HEK293 (cell line): Measurements from ENCODE around the gene TP53BP2.

ENCODE experiments used
- CTCF ChIA-PET: fragments of 350-600 bp; formaldehyde crosslinking; extraction: SDS; loops from one replicate; lab custom pipeline; 2021; ENCODE audit warnings: antibody characterized with exemption; lab: Yijun Ruan, JAX
- POLR2A ChIA-PET: fragments of 300-600 bp; formaldehyde crosslinking; extraction: SDS; loops from one replicate; lab custom pipeline; 2020; ENCODE audit warnings: antibody characterized with exemption, inconsistent platforms; lab: Yijun Ruan, JAX
- H3K27ac ChIP-seq: fragments of 200-500 bp; sonication (Bioruptor generic); 2 replicates; pipeline ENCODE4 v1.5.1; 2014; ENCODE audit warnings: low read depth, low read length, control low read depth, inconsistent platforms; ENCODE audit errors: extremely low read depth
- H3K36me3 ChIP-seq, 2 experiments: fragments of 200-500 bp in 1 of 2; sonication (Bioruptor generic) in 1 of 2; 1 replicate in 1 of 2; 2 replicates in 1 of 2; pipeline ENCODE4 v1.5.1; 2014 to 2017; ENCODE audit warnings: inconsistent platforms in 2 of 2, low read length in 2 of 2; ENCODE audit not compliant: control insufficient read depth in 2 of 2, insufficient read depth in 1 of 2
- H3K4me1 ChIP-seq: fragments of 200-500 bp; sonication (Bioruptor generic); 2 replicates; pipeline ENCODE4 v1.5.1; 2014; ENCODE audit warnings: mild to moderate bottlenecking, low read length, inconsistent platforms; ENCODE audit not compliant: control insufficient read depth, insufficient read depth
- H3K4me3 ChIP-seq: 2 replicates; pipeline ENCODE4 v1.5.1; 2011; ENCODE audit warnings: low read depth, mild to moderate bottlenecking, control low read depth, low read length, moderate library complexity
- H3K9me3 ChIP-seq: fragments of 200-500 bp; sonication (Bioruptor generic); 2 replicates; pipeline ENCODE4 v1.5.1; 2014; ENCODE audit warnings: low read depth, low read length, inconsistent platforms; ENCODE audit not compliant: control insufficient read depth, insufficient read depth
- EGR2 ChIP-seq: fragments of 450-650 bp; formaldehyde crosslinking; IDR thresholded peaks from 2 replicates; pipeline ENCODE4 v1.5.1; 2016; ENCODE audit warnings: low read depth, missing biosample characterization, missing genetic modification characterization
- HOXC10 ChIP-seq: sonication (generic); formaldehyde crosslinking; IDR thresholded peaks from 2 replicates; pipeline ENCODE4 v1.8.1; 2023; ENCODE audit warnings: mild to moderate bottlenecking, missing genetic modification reagents
- IKZF3 ChIP-seq: fragments of 450-650 bp; IDR thresholded peaks from 2 replicates; pipeline ENCODE4 v1.5.0; 2018; ENCODE audit warnings: missing biosample characterization, mild to moderate bottlenecking, missing genetic modification characterization, moderate library complexity
- ZBTB17 ChIP-seq: fragments of 450-650 bp; formaldehyde crosslinking; IDR thresholded peaks from 2 replicates; pipeline ENCODE4 v1.5.1; 2016; ENCODE audit warnings: missing biosample characterization, missing genetic modification characterization
- ZBTB20 ChIP-seq: fragments of 450-650 bp; formaldehyde crosslinking; IDR thresholded peaks from 2 replicates; pipeline ENCODE4 v1.5.1; 2016; ENCODE audit warnings: missing biosample characterization, missing genetic modification characterization
- ZFHX2 ChIP-seq: fragments of 450-650 bp; formaldehyde crosslinking; conservative IDR thresholded peaks from 2 replicates; pipeline ENCODE4 v1.5.1; 2016; ENCODE audit warnings: missing biosample characterization, missing genetic modification characterization
- ZIC2 ChIP-seq: fragments of 450-650 bp; formaldehyde crosslinking; IDR thresholded peaks from 2 replicates; pipeline ENCODE4 v1.5.1; 2016; ENCODE audit warnings: missing biosample characterization, missing genetic modification characterization
- ZNF114 ChIP-seq: fragments of 450-650 bp; formaldehyde crosslinking; IDR thresholded peaks from 2 replicates; pipeline ENCODE4 v1.5.0; 2017; ENCODE audit warnings: missing biosample characterization, missing genetic modification characterization
- ZNF146 ChIP-seq: fragments of 450-650 bp; formaldehyde crosslinking; IDR thresholded peaks from 2 replicates; pipeline ENCODE4 v1.5.1; 2016; ENCODE audit warnings: missing biosample characterization, missing genetic modification characterization
- ZNF174 ChIP-seq: fragments of 450-650 bp; formaldehyde crosslinking; IDR thresholded peaks from 2 replicates; pipeline ENCODE4 v1.5.0; 2017; ENCODE audit warnings: missing biosample characterization, mild to moderate bottlenecking, missing genetic modification characterization
- ZNF366 ChIP-seq: fragments of 450-650 bp; formaldehyde crosslinking; conservative IDR thresholded peaks from 2 replicates; pipeline ENCODE4 v1.5.1; 2016; ENCODE audit warnings: missing biosample characterization, missing genetic modification characterization
- ZNF544 ChIP-seq: fragments of 450-650 bp; formaldehyde crosslinking; IDR thresholded peaks from 2 replicates; pipeline ENCODE4 v1.5.0; 2017; ENCODE audit warnings: missing biosample characterization, missing genetic modification characterization
- ZNF600 ChIP-seq: fragments of 450-650 bp; formaldehyde crosslinking; IDR thresholded peaks from 2 replicates; pipeline ENCODE4 v1.5.1; 2016; ENCODE audit warnings: missing biosample characterization, missing genetic modification characterization
- ZNF624 ChIP-seq: fragments of 450-650 bp; formaldehyde crosslinking; IDR thresholded peaks from 2 replicates; pipeline ENCODE4 v1.5.1; 2017; ENCODE audit warnings: missing biosample characterization, missing genetic modification characterization
- ZNF792 ChIP-seq: fragments of 450-650 bp; formaldehyde crosslinking; IDR thresholded peaks from 2 replicates; pipeline ENCODE4 v1.5.1; 2016; ENCODE audit warnings: missing biosample characterization, missing genetic modification characterization
- ZSCAN16 ChIP-seq: fragments of 450-650 bp; formaldehyde crosslinking; IDR thresholded peaks from 2 replicates; pipeline ENCODE4 v1.5.1; 2016; ENCODE audit warnings: missing biosample characterization, missing genetic modification characterization
- TF ChIP-seq, protein P1 (sequence below): IDR thresholded peaks from 2 replicates; pipeline ENCODE4 v1.6.1; 2011; ENCODE audit warnings: mild to moderate bottlenecking, low read depth, low read length, borderline replicate concordance
- TF ChIP-seq, protein P2 (sequence below): fragments of 450-650 bp; formaldehyde crosslinking; IDR thresholded peaks from 2 replicates; pipeline ENCODE4 v1.5.1; 2017; ENCODE audit warnings: missing biosample characterization, missing genetic modification characterization
- TF ChIP-seq, protein P3 (sequence below): fragments of 450-650 bp; formaldehyde crosslinking; IDR thresholded peaks from 2 replicates; pipeline ENCODE4 v1.5.1; 2016; ENCODE audit warnings: missing biosample characterization, missing genetic modification characterization
- TF ChIP-seq, protein P4 (sequence below): fragments of 450-650 bp; formaldehyde crosslinking; IDR thresholded peaks from 2 replicates; pipeline ENCODE4 v1.5.1; 2017; ENCODE audit warnings: missing biosample characterization, missing genetic modification characterization

The TP53BP2 gene

DNA sequence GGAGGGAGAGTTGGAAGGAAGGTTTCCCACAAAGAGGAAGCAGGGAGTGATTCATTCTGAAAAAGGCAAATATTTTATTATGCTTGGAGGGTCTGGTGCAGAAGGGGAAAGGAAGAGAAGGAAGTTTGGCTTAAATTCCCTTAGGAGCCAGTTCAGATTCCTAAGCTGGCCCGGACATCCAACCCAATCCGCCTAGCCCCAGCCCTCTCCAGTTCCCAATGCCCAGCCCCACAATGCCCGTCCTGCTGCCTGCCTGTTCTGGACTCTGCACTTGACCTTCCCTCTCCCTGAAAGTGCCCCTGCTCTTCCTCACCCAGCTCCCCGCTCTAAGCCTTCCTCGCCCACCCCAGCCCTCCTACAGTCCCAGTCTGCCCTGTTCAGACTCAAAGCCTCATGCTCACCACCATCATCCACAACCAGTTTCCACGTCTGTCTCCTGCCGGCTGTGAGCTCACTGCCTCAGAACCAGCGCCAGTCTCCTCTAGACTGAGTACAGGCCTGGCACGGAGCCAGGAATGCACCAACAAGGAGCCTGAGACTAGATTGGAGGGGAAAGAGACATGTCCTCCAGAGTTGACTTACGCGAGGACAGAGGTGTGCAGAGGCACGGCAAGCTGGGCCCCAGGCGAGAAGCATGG is 114.5 kb downstream of the TP53BP2 start (continued):
- TF ChIP-seq, protein P1, sequence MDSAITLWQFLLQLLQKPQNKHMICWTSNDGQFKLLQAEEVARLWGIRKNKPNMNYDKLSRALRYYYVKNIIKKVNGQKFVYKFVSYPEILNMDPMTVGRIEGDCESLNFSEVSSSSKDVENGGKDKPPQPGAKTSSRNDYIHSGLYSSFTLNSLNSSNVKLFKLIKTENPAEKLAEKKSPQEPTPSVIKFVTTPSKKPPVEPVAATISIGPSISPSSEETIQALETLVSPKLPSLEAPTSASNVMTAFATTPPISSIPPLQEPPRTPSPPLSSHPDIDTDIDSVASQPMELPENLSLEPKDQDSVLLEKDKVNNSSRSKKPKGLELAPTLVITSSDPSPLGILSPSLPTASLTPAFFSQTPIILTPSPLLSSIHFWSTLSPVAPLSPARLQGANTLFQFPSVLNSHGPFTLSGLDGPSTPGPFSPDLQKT = no peak
- peak; percentile 50; the same call in 1 of the 2 replicates for TF ChIP-seq EGR2
- TF ChIP-seq ZNF624 (tag by site-specific recombination) = peak; percentile 96
- TF ChIP-seq ZSCAN16 = no peak
- peak; percentile 99 for TF ChIP-seq ZNF600
- TF ChIP-seq ZNF114 (tag by site-specific recombination) = peak; percentile 100
- TF ChIP-seq, protein P2, sequence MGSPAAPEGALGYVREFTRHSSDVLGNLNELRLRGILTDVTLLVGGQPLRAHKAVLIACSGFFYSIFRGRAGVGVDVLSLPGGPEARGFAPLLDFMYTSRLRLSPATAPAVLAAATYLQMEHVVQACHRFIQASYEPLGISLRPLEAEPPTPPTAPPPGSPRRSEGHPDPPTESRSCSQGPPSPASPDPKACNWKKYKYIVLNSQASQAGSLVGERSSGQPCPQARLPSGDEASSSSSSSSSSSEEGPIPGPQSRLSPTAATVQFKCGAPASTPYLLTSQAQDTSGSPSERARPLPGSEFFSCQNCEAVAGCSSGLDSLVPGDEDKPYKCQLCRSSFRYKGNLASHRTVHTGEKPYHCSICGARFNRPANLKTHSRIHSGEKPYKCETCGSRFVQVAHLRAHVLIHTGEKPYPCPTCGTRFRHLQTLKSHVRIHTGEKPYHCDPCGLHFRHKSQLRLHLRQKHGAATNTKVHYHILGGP = peak; percentile 78
- no peak for TF ChIP-seq ZNF174 (tag by site-specific recombination)
- 0 out of 2 replicates have a peak, but pooled peaks have one; percentile 10 for TF ChIP-seq ZNF366
- peak; percentile 32; the same call in 1 of the 2 replicates for TF ChIP-seq ZIC2 (tag by site-specific recombination)
- TF ChIP-seq ZFHX2 = peak; percentile 77
- TF ChIP-seq ZBTB17 (tag by site-specific recombination) = peak; percentile 44; the same call in 1 of the 2 replicates
- no peak for TF ChIP-seq IKZF3 (tag by site-specific recombination)
- peak; percentile 99 for TF ChIP-seq ZNF544 (tag by site-specific recombination)
- TF ChIP-seq, protein P3, sequence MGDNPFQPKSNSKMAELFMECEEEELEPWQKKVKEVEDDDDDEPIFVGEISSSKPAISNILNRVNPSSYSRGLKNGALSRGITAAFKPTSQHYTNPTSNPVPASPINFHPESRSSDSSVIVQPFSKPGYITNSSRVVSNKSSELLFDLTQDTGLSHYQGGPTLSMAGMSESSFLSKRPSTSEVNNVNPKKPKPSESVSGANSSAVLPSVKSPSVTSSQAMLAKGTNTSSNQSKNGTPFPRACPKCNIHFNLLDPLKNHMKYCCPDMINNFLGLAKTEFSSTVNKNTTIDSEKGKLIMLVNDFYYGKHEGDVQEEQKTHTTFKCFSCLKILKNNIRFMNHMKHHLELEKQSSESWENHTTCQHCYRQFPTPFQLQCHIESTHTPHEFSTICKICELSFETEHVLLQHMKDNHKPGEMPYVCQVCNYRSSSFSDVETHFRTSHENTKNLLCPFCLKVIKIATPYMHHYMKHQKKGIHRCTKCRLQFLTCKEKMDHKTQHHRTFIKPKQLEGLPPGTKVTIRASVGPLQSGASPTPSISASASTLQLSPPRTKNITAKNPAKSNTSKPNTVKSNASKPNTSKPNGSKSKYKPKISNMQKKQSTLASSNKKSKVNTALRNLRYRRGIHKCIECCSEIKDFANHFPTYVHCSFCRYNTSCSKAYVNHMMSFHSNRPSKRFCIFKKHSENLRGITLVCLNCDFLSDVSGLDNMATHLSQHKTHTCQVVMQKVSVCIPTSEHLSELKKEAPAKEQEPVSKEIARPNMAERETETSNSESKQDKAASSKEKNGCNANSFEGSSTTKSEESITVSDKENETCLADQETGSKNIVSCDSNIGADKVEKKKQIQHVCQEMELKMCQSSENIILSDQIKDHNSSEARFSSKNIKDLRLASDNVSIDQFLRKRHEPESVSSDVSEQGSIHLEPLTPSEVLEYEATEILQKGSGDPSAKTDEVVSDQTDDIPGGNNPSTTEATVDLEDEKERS = no peak
- peak; percentile 66; the same call in 1 of the 2 replicates for TF ChIP-seq ZNF792 (tag by site-specific recombination)
- TF ChIP-seq, protein P4, sequence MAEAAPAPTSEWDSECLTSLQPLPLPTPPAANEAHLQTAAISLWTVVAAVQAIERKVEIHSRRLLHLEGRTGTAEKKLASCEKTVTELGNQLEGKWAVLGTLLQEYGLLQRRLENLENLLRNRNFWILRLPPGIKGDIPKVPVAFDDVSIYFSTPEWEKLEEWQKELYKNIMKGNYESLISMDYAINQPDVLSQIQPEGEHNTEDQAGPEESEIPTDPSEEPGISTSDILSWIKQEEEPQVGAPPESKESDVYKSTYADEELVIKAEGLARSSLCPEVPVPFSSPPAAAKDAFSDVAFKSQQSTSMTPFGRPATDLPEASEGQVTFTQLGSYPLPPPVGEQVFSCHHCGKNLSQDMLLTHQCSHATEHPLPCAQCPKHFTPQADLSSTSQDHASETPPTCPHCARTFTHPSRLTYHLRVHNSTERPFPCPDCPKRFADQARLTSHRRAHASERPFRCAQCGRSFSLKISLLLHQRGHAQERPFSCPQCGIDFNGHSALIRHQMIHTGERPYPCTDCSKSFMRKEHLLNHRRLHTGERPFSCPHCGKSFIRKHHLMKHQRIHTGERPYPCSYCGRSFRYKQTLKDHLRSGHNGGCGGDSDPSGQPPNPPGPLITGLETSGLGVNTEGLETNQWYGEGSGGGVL = peak; percentile 57; the same call in 1 of the 2 replicates

DNA sequence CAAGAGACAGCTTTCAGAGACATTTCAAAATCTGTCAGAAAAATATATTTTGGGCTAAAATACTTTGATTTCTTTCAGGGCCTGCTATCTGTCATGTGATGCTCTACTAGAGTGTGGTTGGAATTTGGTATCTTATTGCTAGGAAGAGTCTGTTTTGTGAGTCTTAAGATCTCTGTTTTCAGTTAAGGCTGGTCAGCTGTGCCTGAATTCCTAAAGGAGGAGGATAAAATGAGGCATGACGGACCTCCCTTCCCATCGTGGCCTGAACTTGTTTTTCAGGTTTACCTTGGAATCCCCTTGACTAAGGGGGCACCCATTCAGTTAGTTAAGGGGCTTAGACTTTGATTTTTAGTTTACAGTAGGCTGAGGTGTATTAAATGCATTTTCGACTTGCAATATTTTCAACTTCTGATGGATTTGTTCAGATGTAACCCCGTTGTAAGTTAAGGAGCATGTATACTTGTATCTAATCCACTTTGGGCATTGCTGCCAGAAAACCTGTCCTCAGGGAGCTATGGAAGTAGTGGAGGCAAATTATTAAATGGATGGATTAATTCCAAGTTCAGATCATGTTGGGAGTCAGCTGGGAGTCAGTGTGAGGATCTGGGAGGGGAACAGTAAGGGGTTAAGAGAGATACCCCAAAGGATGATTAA is 115.1 kb downstream of the TP53BP2 start:
- H3K4me3 ChIP-seq = no peak overlapping the region
- POLR2A ChIA-PET = interaction anchor here (0.6 to 1.8 kb wide), 3 partner anchors 10 to 24 kb away, joined by 3 to 6 read pairs (median 3); no protein-coding TSS in a partner anchor

More for the DNA sequence above, 115.1 kb downstream of the TP53BP2 start:
- Histone ChIP-seq H3K36me3 (peaks cover 0 to 19% of the 10 kb centered on the region in 2 experiments; a peak in 1 of 3 replicates), H3K9me3 (no peaks in the 10 kb centered on the region), H3K27ac (no peak overlapping the region), H3K4me1 (peaks cover 40% of the 10 kb centered on the region)
- no peak for TF ChIP-seq HOXC10
- 0 out of 2 replicates have a peak, but pooled peaks have one; percentile 7 for TF ChIP-seq ZBTB20 (tag by site-specific recombination)
- TF ChIP-seq ZNF146 = no peak
- CTCF ChIA-PET = interaction anchor here (0.6 to 4.6 kb wide), 6 partner anchors 18 to 35 kb away, joined by 3 to 23 read pairs (median 3); partner anchors contain the start of gene CAPN2
